Esophagus muscularis mucosa (tissue), 3 donors: ENCODE measurements around the gene MIA3.

Experiments
- CTCF ChIP-seq, 3 experiments: fragments of 200-600 bp in 2 of 3; fragments of 450-650 bp in 1 of 3; sonication (generic) in 2 of 3; IDR thresholded peaks; one replicate each; pipeline ENCODE4 v1.5.1; 2017 to 2019; ENCODE audit warnings: antibody characterized with exemption in 3 of 3, mild to moderate bottlenecking in 2 of 3, moderate library complexity in 1 of 3
- POLR2A ChIP-seq: fragments of 450-650 bp; IDR thresholded peaks from one replicate; pipeline ENCODE4 v1.6.1; 2017; ENCODE audit warnings: antibody characterized with exemption, moderate library complexity, mild to moderate bottlenecking, low read depth
- POLR2AphosphoS5 ChIP-seq, 2 donors: sonication (generic); formaldehyde crosslinking; IDR thresholded peaks; one replicate each; pipeline ENCODE4 v1.6.1; 2017; ENCODE audit warnings: antibody characterized with exemption in 2 of 2

DNA sequence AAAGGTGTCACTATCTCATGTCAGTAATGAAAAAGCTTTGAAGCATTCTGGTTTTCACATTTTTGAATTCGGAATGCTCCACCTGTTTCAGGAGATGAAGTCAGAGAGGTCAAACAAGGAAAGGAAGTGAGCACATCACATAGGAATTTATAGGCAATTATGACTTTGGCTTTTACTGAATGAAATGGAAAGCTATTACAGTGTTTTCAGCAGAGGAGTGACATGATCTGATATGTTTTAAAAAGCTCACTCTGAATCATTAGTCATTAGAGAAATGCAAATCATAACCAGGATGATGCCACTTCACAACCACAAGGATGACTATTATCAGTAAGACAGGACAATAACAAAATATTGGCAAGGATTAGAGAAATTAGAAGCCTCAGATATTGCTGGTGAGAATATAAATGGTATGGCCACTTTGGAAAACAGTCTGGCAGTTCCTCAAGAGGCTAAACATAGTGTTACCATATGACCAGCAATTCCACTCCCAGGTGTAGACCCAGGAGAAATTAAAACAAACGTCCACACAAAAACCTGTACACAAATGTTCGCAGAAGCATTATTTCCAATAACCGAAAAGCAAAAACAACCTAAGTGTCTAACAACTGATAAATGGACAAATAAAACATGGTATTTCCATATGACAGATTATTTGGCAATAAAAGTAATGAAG lies 35.7 kb upstream of the MIA3 start:
- no peak for TF ChIP-seq POLR2AphosphoS5 (IDR thresholded peaks at IDR 0.05)
- no peak for TF ChIP-seq POLR2A
- no peak for TF ChIP-seq CTCF (IDR thresholded peaks at IDR 0.05)
